H54 (cell line): ENCODE measurements around the gene PSME3IP1.

Source experiments
- DNase-seq: peaks from one replicate; pipeline ENCODE4 v3.0.0; 2011; ENCODE audit warnings: low spot score, mixed read lengths; ENCODE audit not compliant: insufficient read length
- FAIRE-seq: peaks from 3 replicates; lab custom pipeline; 2011; peaks lifted over from hg19 to GRCh38; lab: Jason Lieb, UNC
- POLR2A ChIP-seq: IDR thresholded peaks from 2 replicates; pipeline ENCODE4 v1.6.1; 2011; ENCODE audit warnings: low read depth, mild to moderate bottlenecking, low read length

The PSME3IP1 gene

GRCh38 chr16:57185945-57186871, at the start of gene PSME3IP1, which contains the start of gene RSPRY1:
PSME3IP1 (minus strand) TSS chr16:57186039; CDS start chr16:57173854, 12,185 bp downstream.
RSPRY1 (plus strand) TSS chr16:57186329; CDS start chr16:57204659, 18,330 bp downstream.
- peak; percentile 86 for TF ChIP-seq POLR2A
- DNase-seq (peak; percentile 96), FAIRE-seq (peak; percentile 93)

GRCh38 chr16:57235128-57236021, 49.5 kb upstream of the PSME3IP1 start:
- TF ChIP-seq POLR2A, result no peak
- DNase-seq (peak; percentile 76), FAIRE-seq (peak; percentile 100)

- FAIRE-seq, result no peak
- no peak for DNase-seq
- no peak for TF ChIP-seq POLR2A
Observed at GRCh38 chr16:57234707-57235092, 48.9 kb upstream of the PSME3IP1 start.

GRCh38 chr16:57233944-57234706, 48.3 kb upstream of the PSME3IP1 start:
- DNase-seq, result no peak
- FAIRE-seq, result no peak
- no peak for TF ChIP-seq POLR2A

GRCh38 chr16:57231821-57232350, 46.0 kb upstream of the PSME3IP1 start:
- TF ChIP-seq POLR2A, result no peak
- DNase-seq (no peak), FAIRE-seq (no peak)

- no peak for DNase-seq
- no peak for TF ChIP-seq POLR2A
- no peak for FAIRE-seq
Observed at GRCh38 chr16:57229079-57229478, 43.2 kb upstream of the PSME3IP1 start.

GRCh38 chr16:57226701-57227621, 41.1 kb upstream of the PSME3IP1 start:
- FAIRE-seq (no peak), DNase-seq (no peak)
- TF ChIP-seq POLR2A, result no peak

- no peak for TF ChIP-seq POLR2A
- no peak for FAIRE-seq
Observed at GRCh38 chr16:57225978-57226377, 40.1 kb upstream of the PSME3IP1 start.

GRCh38 chr16:57224651-57225335, 39.0 kb upstream of the PSME3IP1 start:
- TF ChIP-seq POLR2A, result no peak
- DNase-seq (no peak), FAIRE-seq (no peak)

More at GRCh38 chr16:57225978-57226377, 40.1 kb upstream of the PSME3IP1 start:
- no peak for DNase-seq

- FAIRE-seq, result no peak
Observed at GRCh38 chr16:57223057-57223456, 37.2 kb upstream of the PSME3IP1 start.

GRCh38 chr16:57216968-57217367, 31.1 kb upstream of the PSME3IP1 start:
- no peak for DNase-seq
- peak; percentile 27 for FAIRE-seq
- no peak for TF ChIP-seq POLR2A

More at GRCh38 chr16:57223057-57223456, 37.2 kb upstream of the PSME3IP1 start:
- no peak for TF ChIP-seq POLR2A
- no peak for DNase-seq
